NB4 (cell line): ENCODE data around the gene RAB8A.

Experiments used
- MYC ChIP-seq: IDR thresholded peaks from 2 replicates; pipeline ENCODE4 v1.6.1; 2011; ENCODE audit warnings: low read depth, low read length
- POLR2A ChIP-seq: IDR thresholded peaks from 2 replicates; pipeline ENCODE4 v1.6.1; 2011; ENCODE audit warnings: mild to moderate bottlenecking; ENCODE audit not compliant: insufficient read length; ENCODE audit errors: extremely low read depth
- TF ChIP-seq, protein P1 (sequence below): IDR thresholded peaks from one replicate; pipeline ENCODE4 v1.5.1; 2012; ENCODE audit warnings: low read depth, low read length

DNA sequence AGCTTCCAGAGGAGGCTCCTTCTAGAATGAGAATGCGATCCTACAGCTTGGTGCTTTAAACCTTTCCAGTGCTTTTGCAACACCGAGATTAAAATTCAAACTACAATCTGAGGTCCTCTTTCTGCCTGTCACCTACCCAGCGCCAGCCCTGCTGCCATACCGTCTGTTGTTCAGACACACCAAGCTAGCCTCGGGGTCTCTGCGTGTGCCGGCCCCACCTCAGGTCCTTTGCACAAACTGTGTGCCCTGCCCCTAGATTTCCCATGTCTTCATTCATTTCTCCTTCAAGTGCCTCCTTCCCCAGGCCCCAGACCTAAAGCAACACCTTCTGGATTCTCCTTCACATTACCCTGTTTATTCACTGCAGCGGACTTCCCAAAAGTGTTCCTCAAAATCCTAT is 42.9 kb downstream of the RAB8A start:
- TF ChIP-seq POLR2A (no peak), MYC (no peak)
- TF ChIP-seq, protein P1, sequence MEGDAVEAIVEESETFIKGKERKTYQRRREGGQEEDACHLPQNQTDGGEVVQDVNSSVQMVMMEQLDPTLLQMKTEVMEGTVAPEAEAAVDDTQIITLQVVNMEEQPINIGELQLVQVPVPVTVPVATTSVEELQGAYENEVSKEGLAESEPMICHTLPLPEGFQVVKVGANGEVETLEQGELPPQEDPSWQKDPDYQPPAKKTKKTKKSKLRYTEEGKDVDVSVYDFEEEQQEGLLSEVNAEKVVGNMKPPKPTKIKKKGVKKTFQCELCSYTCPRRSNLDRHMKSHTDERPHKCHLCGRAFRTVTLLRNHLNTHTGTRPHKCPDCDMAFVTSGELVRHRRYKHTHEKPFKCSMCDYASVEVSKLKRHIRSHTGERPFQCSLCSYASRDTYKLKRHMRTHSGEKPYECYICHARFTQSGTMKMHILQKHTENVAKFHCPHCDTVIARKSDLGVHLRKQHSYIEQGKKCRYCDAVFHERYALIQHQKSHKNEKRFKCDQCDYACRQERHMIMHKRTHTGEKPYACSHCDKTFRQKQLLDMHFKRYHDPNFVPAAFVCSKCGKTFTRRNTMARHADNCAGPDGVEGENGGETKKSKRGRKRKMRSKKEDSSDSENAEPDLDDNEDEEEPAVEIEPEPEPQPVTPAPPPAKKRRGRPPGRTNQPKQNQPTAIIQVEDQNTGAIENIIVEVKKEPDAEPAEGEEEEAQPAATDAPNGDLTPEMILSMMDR, result no peak
